SKM-1 treated with dmso at 0.1 percent for 144 hours (cell line): ENCODE measurements around the gene ANKRD23.
"Not testable (repeated sequence)": the region's sequence is repeated elsewhere in the genome, so short reads cannot be mapped to it uniquely, and the experiment has no call there.

Experiments used
- DNase-seq: peaks from one replicate; lab custom pipeline; 2025; ENCODE audit not compliant: unreplicated experiment; lab: John Stamatoyannopoulos, UW

Gene ANKRD23

DNA sequence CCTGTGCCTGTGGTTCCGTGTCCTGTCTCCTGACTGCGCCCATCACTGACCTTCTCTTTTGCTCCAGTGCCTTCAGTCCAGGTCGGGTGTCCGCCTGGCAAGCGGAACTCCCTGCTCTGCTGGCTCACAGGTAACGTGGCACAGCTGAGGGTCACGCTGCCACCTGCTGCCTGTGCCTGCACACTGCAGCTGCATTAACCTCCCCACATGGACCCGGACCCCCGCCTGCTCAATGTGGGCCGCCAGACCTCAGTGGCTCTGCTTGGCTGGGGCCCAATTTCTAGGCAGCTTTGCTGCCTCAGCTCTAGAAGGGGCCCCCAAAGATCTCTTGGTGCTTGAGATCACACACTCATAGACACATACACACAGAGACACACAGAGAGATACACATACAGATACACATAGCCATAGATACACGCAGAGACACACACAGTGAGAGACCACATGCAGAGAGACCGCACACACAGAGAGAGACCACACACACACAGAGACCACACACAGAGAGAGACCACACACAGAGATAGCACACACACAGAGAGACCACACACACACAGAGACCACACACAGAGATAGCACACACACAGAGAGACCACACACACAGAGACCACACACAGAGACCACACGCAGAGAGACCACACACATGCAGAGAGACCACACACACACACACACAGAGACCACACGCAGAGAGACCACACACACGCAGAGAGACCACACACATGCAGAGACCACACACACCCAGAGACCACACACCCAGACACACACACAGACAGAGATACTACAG is 42.6 kb downstream of the ANKRD23 start:
- no peak for DNase-seq

DNA sequence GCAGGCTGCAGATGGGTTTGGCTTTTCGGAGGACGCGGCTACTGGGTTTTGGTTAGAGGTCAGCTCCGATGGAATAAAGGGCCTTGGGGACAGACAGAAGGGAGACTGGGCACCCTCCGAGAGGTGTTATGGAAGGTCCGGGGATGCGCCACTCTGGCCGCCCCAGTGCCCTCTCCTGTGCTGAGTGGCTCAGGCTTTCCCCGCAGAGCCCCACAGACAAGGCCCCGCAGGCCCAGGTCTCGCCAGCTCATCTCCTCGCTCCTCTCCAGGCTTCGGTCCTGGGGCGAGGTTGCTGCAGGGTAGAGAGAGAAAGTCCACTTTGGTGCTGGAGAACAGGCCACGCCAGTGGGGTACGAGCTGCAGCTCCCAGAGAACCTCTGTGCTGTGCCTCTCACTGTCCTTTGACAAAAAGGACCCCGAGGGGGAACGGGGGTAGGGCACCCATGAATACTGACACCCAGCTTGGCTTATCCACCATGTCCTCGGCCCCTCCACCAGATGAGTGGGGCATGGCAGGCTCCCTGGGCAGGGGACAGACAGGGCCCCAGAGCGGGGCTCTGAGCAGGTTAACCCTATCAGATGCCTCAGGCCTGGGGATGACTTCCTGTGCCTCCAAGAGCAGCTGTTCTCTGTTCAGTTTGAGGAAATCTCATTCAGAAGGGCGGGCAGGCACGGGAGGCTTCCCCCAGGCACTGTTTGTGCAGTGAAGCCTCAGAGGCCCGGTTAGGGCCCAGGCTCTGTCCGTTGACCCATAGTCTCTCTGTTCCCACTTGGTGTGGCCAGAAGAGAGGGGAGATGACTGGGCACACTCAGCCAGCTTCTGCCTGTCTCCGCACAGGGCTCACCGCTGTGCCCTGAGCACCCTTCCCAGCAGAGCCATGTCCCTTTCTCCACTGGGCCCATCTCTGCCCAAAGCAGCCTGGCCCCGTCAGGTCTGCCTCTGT is 43.5 kb downstream of the ANKRD23 start:
- no peak for DNase-seq

- no peak for DNase-seq
Measured at GRCh38 chr2:96799623-96799935, 44.2 kb downstream of the ANKRD23 start.

- DNase-seq = no peak
Measured at GRCh38 chr2:96798733-96799622, 44.8 kb downstream of the ANKRD23 start.

DNA sequence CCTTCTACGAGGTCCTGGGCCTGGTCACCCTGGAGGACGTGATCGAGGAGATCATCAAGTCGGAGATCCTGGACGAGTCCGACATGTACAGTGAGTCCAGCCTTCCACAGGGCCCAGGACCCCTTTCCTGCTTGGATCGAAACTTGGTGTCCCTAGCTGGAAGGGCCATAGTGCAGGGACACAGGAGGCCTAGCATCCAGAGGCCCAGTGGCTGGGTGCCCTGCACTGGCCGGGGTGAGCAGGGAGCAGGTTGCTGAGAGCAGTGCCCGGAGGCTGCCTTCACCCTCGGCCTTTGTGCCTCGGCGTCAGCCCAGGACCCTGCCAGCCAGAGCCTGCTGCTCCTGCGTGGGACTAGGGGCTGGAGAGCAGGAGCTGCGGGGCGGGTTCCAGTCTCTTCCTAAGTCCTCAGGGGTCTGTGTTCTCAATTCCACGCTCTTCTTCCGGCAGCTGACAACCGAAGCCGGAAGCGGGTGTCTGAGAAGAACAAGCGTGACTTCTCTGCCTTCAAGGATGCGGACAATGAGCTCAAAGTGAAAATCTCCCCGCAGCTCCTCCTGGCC is 46.7 kb downstream of the ANKRD23 start:
- DNase-seq = no peak

DNA sequence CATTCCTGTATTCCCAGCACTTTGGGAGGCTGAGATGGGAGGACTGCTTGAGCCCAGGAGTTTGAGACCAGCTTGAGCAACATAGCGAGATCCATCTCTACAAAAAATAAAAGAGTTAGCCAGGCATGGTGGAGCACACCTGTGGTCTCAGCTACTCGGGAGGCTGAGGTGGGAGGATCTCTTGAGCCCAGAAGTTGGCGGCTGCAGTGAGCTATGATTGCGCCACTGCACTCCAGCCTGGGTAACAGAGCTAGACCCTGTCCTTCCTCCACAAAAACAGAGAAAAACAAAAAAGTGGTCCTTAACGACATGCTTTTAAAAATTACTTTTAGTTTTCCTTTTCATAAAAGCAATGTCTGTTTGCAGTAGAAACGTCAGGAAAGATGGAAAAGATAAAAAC is 47.3 kb downstream of the ANKRD23 start:
- not testable (repeated sequence) for DNase-seq

DNA sequence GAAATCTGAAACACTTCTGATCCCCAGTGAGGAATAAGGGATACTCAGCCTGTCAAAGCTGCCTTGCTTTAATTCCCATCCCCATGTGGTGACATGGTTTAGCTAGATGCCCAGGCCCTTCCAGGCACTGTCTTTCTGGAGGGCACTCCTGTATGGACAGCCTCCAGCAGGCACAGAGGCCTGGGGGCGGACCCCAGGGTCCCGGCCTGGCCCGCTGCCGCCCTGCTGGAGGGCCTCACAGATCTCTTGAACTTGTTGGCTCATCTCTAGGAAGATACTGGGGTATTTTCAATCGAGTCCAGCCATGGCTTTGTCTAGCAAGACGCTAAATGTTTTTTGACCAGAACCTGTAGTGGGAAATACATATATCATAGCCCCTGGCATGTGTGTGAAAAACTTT is 48.7 kb downstream of the ANKRD23 start:
- no peak for DNase-seq

DNA sequence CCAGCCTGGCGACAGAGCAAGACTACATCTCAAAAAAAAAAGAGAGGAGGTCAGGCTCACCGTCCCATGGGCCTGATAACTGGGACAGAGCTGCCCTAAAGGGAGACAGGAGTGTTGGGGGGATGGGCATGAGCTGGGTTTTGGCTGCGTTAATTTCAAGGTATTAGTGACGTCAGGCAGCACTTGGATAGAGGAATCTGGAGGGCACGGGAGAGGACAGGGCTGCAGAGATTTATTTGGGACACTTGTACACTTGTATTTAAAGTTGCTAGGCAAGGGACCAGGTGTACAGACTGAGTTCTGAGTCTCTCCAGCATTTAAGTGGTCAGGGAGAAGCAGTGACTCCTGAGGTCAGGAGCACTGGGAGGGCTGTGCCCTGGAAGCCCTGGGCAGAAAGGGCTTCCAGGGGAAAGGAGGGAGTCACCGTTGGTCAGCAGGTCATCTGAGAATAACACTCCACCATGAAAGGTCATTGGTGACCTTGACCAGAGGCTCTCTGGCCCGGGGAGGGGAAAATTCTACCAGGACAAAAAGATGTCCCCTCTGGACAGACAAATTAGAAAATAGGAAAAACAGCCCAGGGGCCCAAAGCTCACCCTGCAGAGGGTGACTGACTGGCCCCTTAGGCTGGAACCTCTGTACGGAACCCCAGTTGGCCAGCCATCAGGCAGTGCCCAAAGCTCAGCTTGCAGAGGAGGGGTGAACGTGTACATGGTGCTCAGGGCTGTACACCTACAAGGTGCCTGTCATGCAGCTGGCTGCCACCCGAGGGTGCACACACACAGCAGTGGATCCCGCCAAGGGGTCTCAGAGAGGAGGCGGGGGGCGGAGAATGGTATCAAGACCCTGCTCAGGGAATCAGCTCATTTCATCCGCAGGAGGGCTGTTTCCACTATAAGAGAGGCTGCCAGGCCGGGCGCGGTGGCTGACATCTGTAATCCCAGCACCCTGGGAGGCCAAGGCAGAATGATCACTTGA is 50.8 kb downstream of the ANKRD23 start:
- no peak for DNase-seq

- no peak for DNase-seq
Measured at GRCh38 chr2:96789245-96789617, 54.6 kb downstream of the ANKRD23 start.

DNA sequence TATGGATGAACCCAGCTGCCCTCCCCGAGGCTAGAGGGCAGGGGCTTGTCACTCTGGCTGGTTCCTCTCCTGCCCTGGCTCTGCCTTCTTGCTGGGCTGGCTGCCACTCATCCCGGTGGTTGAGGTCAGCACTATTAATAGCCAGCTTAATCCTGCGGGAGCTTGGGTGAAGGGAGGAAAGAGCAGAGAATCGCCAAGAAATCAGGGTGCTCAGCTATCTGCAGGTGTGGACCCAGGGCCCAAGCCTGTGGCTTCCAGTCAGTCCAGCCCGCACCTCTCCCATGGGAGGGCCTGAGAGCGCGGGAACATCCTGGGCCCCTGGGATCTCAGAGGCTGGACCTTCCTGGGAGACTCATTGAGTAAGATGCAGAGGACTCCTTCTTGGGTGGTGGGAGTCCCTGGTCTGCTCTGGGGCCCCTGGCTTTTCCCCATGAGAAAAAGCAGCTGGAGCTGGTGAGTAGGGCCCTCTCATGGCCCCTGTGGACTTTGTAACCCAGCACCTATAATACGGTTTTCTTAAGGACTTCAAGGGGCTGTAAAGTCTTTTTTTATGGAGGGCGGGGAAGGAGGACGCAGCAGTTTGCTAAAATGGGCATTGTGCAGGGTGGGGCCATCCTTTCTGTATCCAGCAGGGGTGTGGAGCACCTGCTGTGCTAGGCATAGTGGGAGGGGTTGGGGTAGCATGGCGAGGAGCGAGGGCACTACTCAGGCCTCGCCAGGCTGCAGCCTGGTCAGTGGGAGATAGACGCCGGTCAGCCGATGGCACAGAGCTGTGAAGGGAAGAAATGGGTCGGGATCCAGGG is 55.2 kb downstream of the ANKRD23 start:
- no peak for DNase-seq
